Activated CD4-positive, alpha-beta T cell treated with anti-CD3 and anti-CD28 coated beads, Interleukin-2, amount 10 ng/mL, durations not matched to agents 7 days and 5 days (primary cell): ENCODE measurements around the gene CD53. TPM values are rescaled to one million over a fixed set of nuclear protein-coding genes. Genes with fewer than 3 reads are reported as not detected.
"Not testable (repeated sequence)": the region's sequence is repeated elsewhere in the genome, so short reads cannot be mapped to it uniquely, and the experiment has no call there.

Experiments
- CTCF ChIA-PET: fragments of 350-600 bp; sonication (Branson Sonifier 250); formaldehyde crosslinking; loops from one replicate; lab custom pipeline; 2021; ENCODE audit warnings: antibody characterized with exemption; lab: Charles Lee
- POLR2A ChIA-PET: fragments of 350-600 bp; sonication (Branson Sonifier 250); formaldehyde crosslinking; loops from one replicate; lab custom pipeline; 2021; ENCODE audit warnings: antibody characterized with exemption; lab: Charles Lee
- DNase-seq: peaks from one replicate; pipeline ENCODE4 v3.0.0-alpha.2; 2020
- H3K27ac Mint-ChIP-seq: one replicate; pipeline ENCODE4 v1.8.0; 2021; ENCODE audit warnings: mild to moderate bottlenecking, moderate library complexity, mixed read lengths
- H3K27me3 Mint-ChIP-seq: one replicate; pipeline ENCODE4 v1.8.0; 2021; ENCODE audit warnings: mixed read lengths
- H3K36me3 Mint-ChIP-seq: one replicate; pipeline ENCODE4 v1.8.0; 2021; ENCODE audit warnings: low read depth, mixed read lengths
- H3K4me1 Mint-ChIP-seq: one replicate; pipeline ENCODE4 v1.8.0; 2021; ENCODE audit warnings: mixed read lengths
- H3K4me3 Mint-ChIP-seq: one replicate; pipeline ENCODE4 v1.8.0; 2021; ENCODE audit warnings: mild to moderate bottlenecking, moderate library complexity, mixed read lengths
- H3K9me3 Mint-ChIP-seq: one replicate; pipeline ENCODE4 v1.8.0; 2021; ENCODE audit warnings: mixed read lengths
- total RNA-seq, 2 experiments: library from RNA; stranded (reverse); gene quantifications; one replicate each; pipeline ENCODE4 v1.2.3, GENCODE V29; 2021

Gene CD53
- total RNA-seq, 2 experiments from 2014 or later: 530 to 557 TPM

DNA sequence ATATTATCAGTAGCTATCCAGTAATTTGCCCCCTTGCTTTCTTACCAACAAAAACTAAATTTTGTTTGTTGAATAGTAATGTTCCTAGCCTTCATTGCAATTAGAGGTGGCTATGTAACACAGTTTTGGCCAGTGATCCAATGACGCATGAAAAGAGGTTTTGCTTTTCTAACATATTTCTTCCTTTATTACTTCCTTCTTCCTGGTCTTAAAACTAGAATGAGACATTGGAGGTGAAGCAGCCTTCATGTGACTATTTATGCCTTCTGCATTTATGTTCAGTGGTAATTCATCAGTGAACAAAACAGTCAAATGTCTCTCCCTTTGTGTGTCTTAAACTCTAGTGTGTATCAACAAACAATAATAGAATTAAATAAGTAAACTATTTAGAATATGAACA, 55.2 kb downstream of the CD53 start:
- Mint-ChIP-seq H3K36me3 (peaks cover 6% of the 10 kb centered on the region), H3K27me3 (peaks cover 2% of the 10 kb centered on the region), H3K4me3 (no peak overlapping the region), H3K4me1 (no peaks in the 10 kb centered on the region), H3K27ac (no peak overlapping the region), H3K9me3 (peaks cover 26% of the 10 kb centered on the region)
- ChIA-PET CTCF (no interaction called here), POLR2A (no interaction called here)
- no peak for DNase-seq

DNA sequence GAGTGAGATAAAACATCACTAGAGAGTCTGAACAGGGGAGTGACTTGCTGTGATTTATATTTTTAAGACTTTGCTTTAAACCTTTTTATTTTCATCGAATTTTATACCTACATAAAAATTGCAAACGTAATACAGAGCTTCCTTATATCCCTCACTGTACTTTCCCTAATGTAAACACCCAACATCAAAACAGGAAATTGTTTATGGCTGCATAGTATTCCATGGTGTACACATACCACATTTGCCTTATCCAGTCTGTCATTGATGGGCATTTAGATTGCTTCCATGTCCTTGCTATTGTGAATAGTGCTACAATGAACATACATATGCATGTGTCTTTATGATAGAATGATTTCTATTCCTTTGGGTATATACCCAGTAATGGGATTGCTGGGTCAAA, 56.0 kb downstream of the CD53 start:
- POLR2A ChIA-PET: no interaction called here
- H3K4me1 Mint-ChIP-seq: no peaks in the 10 kb centered on the region
- H3K4me3 Mint-ChIP-seq: no peak overlapping the region
- H3K27me3 Mint-ChIP-seq: peaks cover 2% of the 10 kb centered on the region
- DNase-seq: no peak
- H3K36me3 Mint-ChIP-seq: peaks cover 6% of the 10 kb centered on the region
- H3K27ac Mint-ChIP-seq: no peak overlapping the region
- H3K9me3 Mint-ChIP-seq: peaks cover 26% of the 10 kb centered on the region
- CTCF ChIA-PET: interaction anchor here (0.6 to 1.2 kb wide), 2 partner anchors 35 to 613 kb away, joined by 3 to 4 read pairs; partner anchors contain the start of gene LRIF1

DNA sequence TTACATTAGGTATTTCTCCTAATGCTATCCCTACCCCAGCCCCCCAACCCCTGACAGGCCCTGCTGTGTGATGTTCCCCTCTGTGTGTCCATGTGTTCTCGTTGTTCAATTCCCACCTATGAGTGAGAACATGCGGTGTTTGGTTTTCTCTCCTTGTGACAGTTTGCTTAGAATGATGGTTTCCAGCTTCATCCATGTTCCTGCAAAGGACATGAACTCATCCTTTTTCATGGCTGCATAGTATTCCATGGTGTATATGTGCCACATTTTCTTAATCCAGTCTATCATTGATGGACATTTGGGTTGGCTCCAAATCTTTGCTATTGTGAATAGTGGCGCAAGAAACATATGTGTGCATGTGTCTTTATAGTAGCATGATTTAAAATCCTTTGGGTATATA, 58.1 kb downstream of the CD53 start:
- POLR2A ChIA-PET, H3K4me3 Mint-ChIP-seq, H3K4me1 Mint-ChIP-seq, H3K27ac Mint-ChIP-seq, H3K27me3 Mint-ChIP-seq, DNase-seq: not testable (repeated sequence)
- Mint-ChIP-seq H3K36me3 (peaks cover 11% of the 10 kb centered on the region), H3K9me3 (peaks cover 35% of the 10 kb centered on the region)
- CTCF ChIA-PET: interaction anchor here (1.0 kb wide), 1 partner anchor 14 kb away, joined by 3 read pairs; no protein-coding TSS in a partner anchor

DNA sequence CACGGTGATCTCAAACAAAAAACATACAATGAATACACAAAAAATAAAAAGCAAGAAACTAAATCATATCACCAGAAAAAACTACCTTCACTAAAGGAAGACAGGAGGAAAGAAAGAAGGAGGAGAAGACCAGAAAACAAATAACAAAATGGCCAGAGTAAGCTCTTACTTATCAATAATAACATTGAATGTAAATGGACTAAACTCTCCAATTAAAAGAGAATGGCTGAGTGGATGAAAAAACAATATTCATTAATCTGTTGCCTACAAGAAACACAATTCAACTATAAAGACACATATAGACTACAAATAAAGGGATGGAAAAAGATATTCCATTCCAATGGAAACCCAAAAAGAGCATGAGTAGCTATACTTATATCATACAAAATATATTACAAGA, 63.6 kb downstream of the CD53 start:
- POLR2A ChIA-PET: no interaction called here

DNA sequence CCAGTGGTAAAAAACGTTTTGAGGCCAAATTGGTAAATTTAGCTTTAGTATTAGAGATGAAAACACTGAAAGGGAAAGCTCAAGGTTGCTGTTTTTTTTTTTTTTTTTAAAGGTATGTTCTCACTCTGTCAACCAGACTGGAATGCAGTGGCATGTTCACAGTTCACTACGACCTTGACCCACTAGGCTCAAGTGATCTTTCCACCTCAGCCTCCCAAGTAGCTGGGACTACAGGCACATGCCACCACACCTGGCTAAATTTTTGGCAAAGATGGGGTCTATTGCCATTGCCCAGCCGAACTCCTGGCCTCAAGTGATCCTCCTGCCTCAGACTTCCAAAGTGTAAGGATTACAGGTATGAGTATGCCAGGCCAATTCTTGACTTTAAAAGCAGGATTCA, 71.9 kb downstream of the CD53 start:
- no peaks in the 10 kb centered on the region for H3K4me1 Mint-ChIP-seq

More for the DNA sequence above, 63.6 kb downstream of the CD53 start:
- peaks cover 7% of the 10 kb centered on the region for H3K36me3 Mint-ChIP-seq
- no peak overlapping the region for H3K4me3 Mint-ChIP-seq
- CTCF ChIA-PET: interaction anchor here (0.9 kb wide), 1 partner anchor 23 kb away, joined by 3 read pairs; no protein-coding TSS in a partner anchor
- H3K27ac Mint-ChIP-seq: no peak overlapping the region
- no peaks in the 10 kb centered on the region for H3K4me1 Mint-ChIP-seq
- DNase-seq: no peak
- peaks cover 6% of the 10 kb centered on the region for H3K27me3 Mint-ChIP-seq
- H3K9me3 Mint-ChIP-seq: peaks cover 39% of the 10 kb centered on the region

DNA sequence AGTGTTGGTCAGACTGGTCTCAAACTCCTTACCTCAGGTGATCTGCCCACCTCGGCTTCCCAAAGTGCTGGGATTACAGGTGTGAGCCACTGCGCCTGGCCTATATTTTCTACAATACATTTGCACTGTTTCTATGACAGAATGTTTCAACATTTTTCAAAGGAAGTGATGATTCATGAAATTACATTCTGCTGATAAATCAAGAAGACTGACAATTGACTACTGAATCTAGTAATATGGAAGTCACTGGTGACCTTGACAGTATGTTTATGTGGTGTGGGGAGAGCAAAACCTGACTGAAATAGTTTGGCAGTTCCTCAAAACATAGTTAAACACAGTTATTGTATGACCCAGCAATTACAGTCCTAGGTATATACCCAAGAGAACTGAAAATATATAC, 72.7 kb downstream of the CD53 start:
- Mint-ChIP-seq H3K4me1 (no peaks in the 10 kb centered on the region), H3K27me3 (no peaks in the 10 kb centered on the region), H3K27ac (no peak overlapping the region), H3K9me3 (no peaks in the 10 kb centered on the region), H3K4me3 (no peak overlapping the region), H3K36me3 (peaks cover 43% of the 10 kb centered on the region)
- ChIA-PET CTCF (interaction anchor here (1.3 kb wide), 1 partner anchor 18 kb away, joined by 4 read pairs; the partner anchor contains the start of gene LRIF1), POLR2A (no interaction called here)
- no peak for DNase-seq

More for the DNA sequence above, 71.9 kb downstream of the CD53 start:
- H3K27me3 Mint-ChIP-seq: no peaks in the 10 kb centered on the region
- no peak for DNase-seq
- ChIA-PET CTCF (interaction anchor here (1.3 kb wide), 1 partner anchor 19 kb away, joined by 4 read pairs; the partner anchor contains the start of gene LRIF1), POLR2A (no interaction called here)
- no peak overlapping the region for H3K27ac Mint-ChIP-seq
- peaks cover 35% of the 10 kb centered on the region for H3K36me3 Mint-ChIP-seq
- peaks cover 5% of the 10 kb centered on the region for H3K9me3 Mint-ChIP-seq
- H3K4me3 Mint-ChIP-seq: no peak overlapping the region

DNA sequence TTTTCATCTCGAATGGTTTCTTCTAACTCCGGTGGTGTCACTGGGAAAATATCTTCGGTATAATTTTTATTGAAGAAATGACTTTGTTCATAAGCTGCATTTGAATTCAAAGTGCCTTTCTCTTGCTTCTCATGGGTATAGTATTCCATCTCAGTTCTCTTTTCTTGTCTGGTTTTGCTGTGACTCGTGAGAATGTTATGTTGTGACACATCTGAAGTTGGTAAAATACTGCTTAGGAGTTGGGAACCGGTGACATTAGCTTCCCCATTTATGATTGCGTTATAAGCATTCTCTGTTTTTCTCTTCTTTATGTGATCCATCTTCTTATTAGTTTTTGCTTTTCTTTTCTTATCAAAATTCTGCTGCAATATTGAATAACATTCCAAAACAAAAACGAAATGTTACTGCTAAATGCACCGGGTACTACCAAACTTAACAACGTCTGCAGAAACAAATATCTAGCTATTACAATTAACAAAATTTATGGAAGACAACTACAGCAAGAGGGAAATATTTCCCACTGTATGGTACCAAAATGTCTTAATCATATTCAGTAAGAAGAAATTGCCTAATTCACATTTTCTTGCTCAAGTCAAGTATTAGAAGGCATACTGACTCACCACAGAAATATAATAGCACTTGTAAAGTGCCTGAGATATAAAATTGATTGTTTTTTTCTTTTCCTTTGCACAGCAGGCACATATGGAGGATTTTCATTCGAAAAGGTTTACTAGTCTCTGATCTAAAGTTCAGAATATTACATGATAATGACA, 75.3 kb downstream of the CD53 start:
- no peak for DNase-seq
- H3K27me3 Mint-ChIP-seq: no peaks in the 10 kb centered on the region
- POLR2A ChIA-PET: no interaction called here
- H3K36me3 Mint-ChIP-seq: peaks cover 64% of the 10 kb centered on the region
- H3K4me3 Mint-ChIP-seq: no peak overlapping the region
- peaks cover 4% of the 10 kb centered on the region for H3K4me1 Mint-ChIP-seq
- H3K27ac Mint-ChIP-seq: no peak overlapping the region
- H3K9me3 Mint-ChIP-seq: peaks cover 11% of the 10 kb centered on the region
- CTCF ChIA-PET: interaction anchor here (1.3 to 1.6 kb wide), 3 partner anchors 12 to 43 kb away, joined by 4 to 5 read pairs (median 5); partner anchors contain the start of gene LRIF1

Other genes starting within 250 kb of the CD53 start
- gene KCNA3, start 198.2 kb upstream of the CD53 start, total RNA-seq: 10 to 100 TPM; 67.0 to 73.3 TPM
- gene LRIF1, start 90.8 kb downstream of the CD53 start, total RNA-seq: 10 to 100 TPM; 18.3 to 21.0 TPM